Osteocyte (in vitro differentiated cells): ENCODE measurements around the gene GPAT2. TPM values are rescaled to one million over a fixed set of nuclear protein-coding genes. Genes with fewer than 3 reads are reported as not detected.
"Not testable (repeated sequence)": the region's sequence is repeated elsewhere in the genome, so short reads cannot be mapped to it uniquely, and the experiment has no call there.

Experiments
- DNase-seq: peaks from one replicate; pipeline ENCODE4 v3.0.0; 2021; ENCODE audit warnings: mixed read lengths; ENCODE audit not compliant: unreplicated experiment; ENCODE audit errors: extremely low spot score
- H3K27ac Mint-ChIP-seq: one replicate; pipeline ENCODE4 v1.8.0; 2021; ENCODE audit warnings: mild to moderate bottlenecking, mixed read lengths; ENCODE audit not compliant: unreplicated experiment
- H3K27me3 Mint-ChIP-seq: one replicate; pipeline ENCODE4 v1.8.0; 2021; ENCODE audit warnings: mixed read lengths; ENCODE audit not compliant: unreplicated experiment
- H3K36me3 Mint-ChIP-seq: one replicate; pipeline ENCODE4 v1.8.0; 2021; ENCODE audit warnings: mixed read lengths; ENCODE audit not compliant: unreplicated experiment
- H3K4me1 Mint-ChIP-seq: one replicate; pipeline ENCODE4 v1.8.0; 2021; ENCODE audit warnings: mixed read lengths; ENCODE audit not compliant: unreplicated experiment
- H3K4me3 Mint-ChIP-seq: one replicate; pipeline ENCODE4 v1.8.0; 2021; ENCODE audit warnings: mild to moderate bottlenecking, moderate library complexity, mixed read lengths; ENCODE audit not compliant: unreplicated experiment
- H3K9me3 Mint-ChIP-seq: one replicate; pipeline ENCODE4 v1.8.0; 2021; ENCODE audit warnings: mixed read lengths; ENCODE audit not compliant: unreplicated experiment
- CTCF ChIP-seq: fragments of 200-600 bp; sonication (generic); IDR thresholded peaks from 2 replicates; pipeline ENCODE4 v1.5.0; 2021; ENCODE audit warnings: antibody characterized with exemption, mild to moderate bottlenecking, moderate library complexity
- total RNA-seq: library from RNA; stranded (reverse); gene quantifications from 2 replicates; pipeline ENCODE4 v1.2.1, GENCODE V29; 2021

The GPAT2 gene
- total RNA-seq, 1 donor from 2014 or later = not detected

GRCh38 chr2:96075199-96075771 is 40.6 kb upstream of the GPAT2 start:
- Mint-ChIP-seq H3K4me3 (no peak overlapping the region), H3K9me3 (peaks cover 16% of the 10 kb centered on the region), H3K4me1 (peaks cover 1% of the 10 kb centered on the region), H3K27me3 (peaks cover 54% of the 10 kb centered on the region), H3K36me3 (no peaks in the 10 kb centered on the region), H3K27ac (no peak overlapping the region)
- DNase-seq = no peak
- TF ChIP-seq CTCF = no peak

- Mint-ChIP-seq H3K27me3 (peaks cover 42% of the 10 kb centered on the region), H3K4me3 (no peak overlapping the region)
Measured at GRCh38 chr2:96074156-96074555, 39.4 kb upstream of the GPAT2 start.

GRCh38 chr2:96073170-96073775 is 38.6 kb upstream of the GPAT2 start:
- peaks cover 1% of the 10 kb centered on the region for H3K4me1 Mint-ChIP-seq
- no peak for TF ChIP-seq CTCF
- H3K27ac Mint-ChIP-seq = no peak overlapping the region
- no peak for DNase-seq
- H3K27me3 Mint-ChIP-seq = peaks cover 34% of the 10 kb centered on the region
- no peaks in the 10 kb centered on the region for H3K36me3 Mint-ChIP-seq
- H3K9me3 Mint-ChIP-seq = peaks cover 16% of the 10 kb centered on the region
- H3K4me3 Mint-ChIP-seq = no peak overlapping the region

More at GRCh38 chr2:96074156-96074555, 39.4 kb upstream of the GPAT2 start:
- TF ChIP-seq CTCF = no peak
- peaks cover 1% of the 10 kb centered on the region for H3K4me1 Mint-ChIP-seq
- H3K9me3 Mint-ChIP-seq = peaks cover 16% of the 10 kb centered on the region
- H3K27ac Mint-ChIP-seq = no peak overlapping the region
- DNase-seq = no peak
- no peaks in the 10 kb centered on the region for H3K36me3 Mint-ChIP-seq

GRCh38 chr2:96072746-96073145 is 38.0 kb upstream of the GPAT2 start:
- peaks cover 32% of the 10 kb centered on the region for H3K27me3 Mint-ChIP-seq
- H3K27ac Mint-ChIP-seq = no peak overlapping the region
- H3K4me1 Mint-ChIP-seq = peaks cover 1% of the 10 kb centered on the region
- H3K9me3 Mint-ChIP-seq = peaks cover 16% of the 10 kb centered on the region
- H3K4me3 Mint-ChIP-seq = no peak overlapping the region
- no peak for TF ChIP-seq CTCF
- H3K36me3 Mint-ChIP-seq = no peaks in the 10 kb centered on the region
- DNase-seq = no peak

GRCh38 chr2:96071977-96072491 is 37.3 kb upstream of the GPAT2 start:
- Mint-ChIP-seq H3K27me3 (peaks cover 28% of the 10 kb centered on the region), H3K9me3 (peaks cover 15% of the 10 kb centered on the region)
- H3K27ac Mint-ChIP-seq, DNase-seq, H3K4me3 Mint-ChIP-seq, H3K36me3 Mint-ChIP-seq, H3K4me1 Mint-ChIP-seq: not testable (repeated sequence)

GRCh38 chr2:96071087-96071976 is 36.6 kb upstream of the GPAT2 start:
- not testable (repeated sequence) for H3K36me3 Mint-ChIP-seq, H3K4me1 Mint-ChIP-seq, H3K27ac Mint-ChIP-seq, DNase-seq, H3K4me3 Mint-ChIP-seq
- H3K9me3 Mint-ChIP-seq = peaks cover 13% of the 10 kb centered on the region
- H3K27me3 Mint-ChIP-seq = peaks cover 26% of the 10 kb centered on the region

- H3K27ac Mint-ChIP-seq, H3K36me3 Mint-ChIP-seq, H3K9me3 Mint-ChIP-seq, DNase-seq, H3K4me1 Mint-ChIP-seq, H3K4me3 Mint-ChIP-seq: not testable (repeated sequence)
- H3K27me3 Mint-ChIP-seq = peaks cover 18% of the 10 kb centered on the region
Measured at GRCh38 chr2:96070351-96070750, 35.6 kb upstream of the GPAT2 start.

- not testable (repeated sequence) for H3K4me3 Mint-ChIP-seq, H3K36me3 Mint-ChIP-seq, H3K4me1 Mint-ChIP-seq, H3K9me3 Mint-ChIP-seq, H3K27ac Mint-ChIP-seq, DNase-seq
- H3K27me3 Mint-ChIP-seq = peaks cover 14% of the 10 kb centered on the region
Measured at GRCh38 chr2:96069878-96070277, 35.2 kb upstream of the GPAT2 start.
